OCI-LY3 (cell line): ENCODE results near the gene LRRC1.

Source experiments
- CTCF ChIP-seq: fragments of 200-600, 300-600 bp; sonication (generic); IDR thresholded peaks from 2 replicates; pipeline ENCODE4 v1.5.1; 2014; ENCODE audit warnings: antibody characterized with exemption, low read length, low read depth
- EZH2phosphoT487 ChIP-seq: fragments of 200-600 bp; shearing (Covaris generic); IDR thresholded peaks from 2 replicates; pipeline ENCODE4 v1.6.1; 2018; ENCODE audit warnings: antibody characterized with exemption, mixed run types, low read depth

GRCh38 chr6:53833155-53833554 lies 38.4 kb downstream of the LRRC1 start:
- TF ChIP-seq CTCF: no peak
- TF ChIP-seq EZH2phosphoT487: no peak
